K562 (cell line): ENCODE results near the gene TRIM44. TPM values are rescaled to one million over a fixed set of nuclear protein-coding genes. Genes with fewer than 3 reads are reported as not detected.

Experiments
- FOXJ2 ChIP-seq: fragments of 200-800 bp; sonication (Bioruptor generic); IDR thresholded peaks from 2 replicates; pipeline ENCODE4 v1.6.1; 2016; ENCODE audit warnings: missing genetic modification characterization, missing compliant biosample characterization
- FOXK1 ChIP-seq: sonication (generic); formaldehyde crosslinking; IDR thresholded peaks from 2 replicates; pipeline ENCODE4 v1.8.0; 2022; ENCODE audit warnings: missing genetic modification reagents, mild to moderate bottlenecking, borderline replicate concordance
- HNRNPK ChIP-seq: fragments of 200-400 bp; formaldehyde crosslinking; IDR thresholded peaks from one replicate; pipeline ENCODE4 v1.6.1; 2018; ENCODE audit warnings: mild to moderate bottlenecking, low read depth, low read length; ENCODE audit not compliant: poor library complexity, severe bottlenecking
- NCOA6 ChIP-seq: fragments of 450-650 bp; IDR thresholded peaks from 2 replicates; pipeline ENCODE4 v1.6.1; 2017; ENCODE audit warnings: mild to moderate bottlenecking
- RBM17 ChIP-seq: fragments of 200-400 bp; formaldehyde crosslinking; IDR thresholded peaks from 2 replicates; pipeline ENCODE4 v1.6.1; 2017; ENCODE audit warnings: low read depth, mild to moderate bottlenecking, low read length, borderline replicate concordance
- SNIP1 ChIP-seq: fragments of 450-650 bp; IDR thresholded peaks from 2 replicates; pipeline ENCODE4 v1.7.1; 2017; ENCODE audit warnings: low read depth, mild to moderate bottlenecking
- TARDBP ChIP-seq: fragments of 450-650 bp; IDR thresholded peaks from 2 replicates; pipeline ENCODE4 v1.6.1; 2016
- ZNF282 ChIP-seq: sonication (generic); formaldehyde crosslinking; IDR thresholded peaks from 2 replicates; pipeline ENCODE4 v1.8.1; 2023; ENCODE audit warnings: missing genetic modification reagents
- ZNF696 ChIP-seq: fragments of 250-450 bp; sonication (Bioruptor Pico); conservative IDR thresholded peaks from 2 replicates; pipeline ENCODE4 v1.4.0; 2020; ENCODE audit warnings: mild to moderate bottlenecking, moderate library complexity
- ZNF79 ChIP-seq: fragments of 250-450 bp; sonication (Bioruptor Pico); IDR thresholded peaks from 2 replicates; pipeline ENCODE4 v1.4.0; 2020; ENCODE audit warnings: low read depth, mild to moderate bottlenecking, moderate library complexity
- polyA plus RNA-seq, 8 experiments: library from polyadenylated mRNA; depleted of rRNA in 4 of 8; stranded (reverse) in 5 of 8; unstranded in 3 of 8; fragments of >200 nt; fragmentation: Nextera tagmentation in 2 of 8; fragmentation: Illumina TruSeq in 1 of 8; extraction: Ambion mirVana in 2 of 8; extraction: Trizol in 1 of 8; gene quantifications; 2 replicates each; pipeline versions ENCODE4 v1.2.1 to v1.2.3, GENCODE V29; 2011 to 2014; ENCODE audit warnings: inconsistent platforms in 1 of 8, missing spikeins in 1 of 8
- total RNA-seq, 7 experiments: library from RNA; depleted of rRNA in 6 of 7; stranded (reverse); fragments of >200 nt in 6 of 7; fragmentation: Illumina TruSeq in 2 of 7; extraction: Trizol in 2 of 7; gene quantifications; 2 replicates each; pipeline versions ENCODE4 v1.2.1 to v1.2.3, GENCODE V29; 2011 to 2021; ENCODE audit warnings: low replicate concordance in 1 of 7
- TF ChIP-seq, protein P1 (sequence below), 2 experiments: fragments of 450-650 bp; IDR thresholded peaks; 2 replicates each; pipeline ENCODE4 v1.6.1; 2016; ENCODE audit warnings: mild to moderate bottlenecking in 2 of 2, borderline replicate concordance in 1 of 2, low read depth in 1 of 2, moderate library complexity in 1 of 2
- TF ChIP-seq, protein P2 (sequence below): IDR thresholded peaks from 3 replicates; pipeline ENCODE4 v1.6.1; 2011; ENCODE audit warnings: borderline replicate concordance, mild to moderate bottlenecking, moderate library complexity; ENCODE audit not compliant: insufficient read length; ENCODE audit errors: extremely low read depth
- TF ChIP-seq, protein P3 (sequence below): fragments of 450-650 bp; IDR thresholded peaks from 2 replicates; pipeline ENCODE4 v1.6.1; 2014; ENCODE audit warnings: low read depth, mild to moderate bottlenecking, moderate library complexity, borderline replicate concordance

The TRIM44 gene
- total and polyA plus RNA-seq, 9 of the 15 experiments (the other 6 are each of a cell fraction or from before 2014, with no cell fraction given): 8.3 to 105 (median 37.2) TPM

DNA sequence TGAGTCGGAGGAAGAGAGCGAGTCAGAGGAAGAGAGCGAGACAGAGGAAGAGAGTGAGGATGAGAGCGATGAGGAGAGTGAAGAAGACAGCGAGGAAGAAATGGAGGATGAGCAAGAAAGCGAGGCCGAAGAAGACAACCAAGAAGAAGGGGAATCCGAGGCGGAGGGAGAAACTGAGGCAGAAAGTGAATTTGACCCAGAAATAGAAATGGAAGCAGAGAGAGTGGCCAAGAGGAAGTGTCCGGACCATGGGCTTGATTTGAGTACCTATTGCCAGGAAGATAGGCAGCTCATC lies 780 bp downstream of the TRIM44 start (continued):
- TF ChIP-seq, protein P1, sequence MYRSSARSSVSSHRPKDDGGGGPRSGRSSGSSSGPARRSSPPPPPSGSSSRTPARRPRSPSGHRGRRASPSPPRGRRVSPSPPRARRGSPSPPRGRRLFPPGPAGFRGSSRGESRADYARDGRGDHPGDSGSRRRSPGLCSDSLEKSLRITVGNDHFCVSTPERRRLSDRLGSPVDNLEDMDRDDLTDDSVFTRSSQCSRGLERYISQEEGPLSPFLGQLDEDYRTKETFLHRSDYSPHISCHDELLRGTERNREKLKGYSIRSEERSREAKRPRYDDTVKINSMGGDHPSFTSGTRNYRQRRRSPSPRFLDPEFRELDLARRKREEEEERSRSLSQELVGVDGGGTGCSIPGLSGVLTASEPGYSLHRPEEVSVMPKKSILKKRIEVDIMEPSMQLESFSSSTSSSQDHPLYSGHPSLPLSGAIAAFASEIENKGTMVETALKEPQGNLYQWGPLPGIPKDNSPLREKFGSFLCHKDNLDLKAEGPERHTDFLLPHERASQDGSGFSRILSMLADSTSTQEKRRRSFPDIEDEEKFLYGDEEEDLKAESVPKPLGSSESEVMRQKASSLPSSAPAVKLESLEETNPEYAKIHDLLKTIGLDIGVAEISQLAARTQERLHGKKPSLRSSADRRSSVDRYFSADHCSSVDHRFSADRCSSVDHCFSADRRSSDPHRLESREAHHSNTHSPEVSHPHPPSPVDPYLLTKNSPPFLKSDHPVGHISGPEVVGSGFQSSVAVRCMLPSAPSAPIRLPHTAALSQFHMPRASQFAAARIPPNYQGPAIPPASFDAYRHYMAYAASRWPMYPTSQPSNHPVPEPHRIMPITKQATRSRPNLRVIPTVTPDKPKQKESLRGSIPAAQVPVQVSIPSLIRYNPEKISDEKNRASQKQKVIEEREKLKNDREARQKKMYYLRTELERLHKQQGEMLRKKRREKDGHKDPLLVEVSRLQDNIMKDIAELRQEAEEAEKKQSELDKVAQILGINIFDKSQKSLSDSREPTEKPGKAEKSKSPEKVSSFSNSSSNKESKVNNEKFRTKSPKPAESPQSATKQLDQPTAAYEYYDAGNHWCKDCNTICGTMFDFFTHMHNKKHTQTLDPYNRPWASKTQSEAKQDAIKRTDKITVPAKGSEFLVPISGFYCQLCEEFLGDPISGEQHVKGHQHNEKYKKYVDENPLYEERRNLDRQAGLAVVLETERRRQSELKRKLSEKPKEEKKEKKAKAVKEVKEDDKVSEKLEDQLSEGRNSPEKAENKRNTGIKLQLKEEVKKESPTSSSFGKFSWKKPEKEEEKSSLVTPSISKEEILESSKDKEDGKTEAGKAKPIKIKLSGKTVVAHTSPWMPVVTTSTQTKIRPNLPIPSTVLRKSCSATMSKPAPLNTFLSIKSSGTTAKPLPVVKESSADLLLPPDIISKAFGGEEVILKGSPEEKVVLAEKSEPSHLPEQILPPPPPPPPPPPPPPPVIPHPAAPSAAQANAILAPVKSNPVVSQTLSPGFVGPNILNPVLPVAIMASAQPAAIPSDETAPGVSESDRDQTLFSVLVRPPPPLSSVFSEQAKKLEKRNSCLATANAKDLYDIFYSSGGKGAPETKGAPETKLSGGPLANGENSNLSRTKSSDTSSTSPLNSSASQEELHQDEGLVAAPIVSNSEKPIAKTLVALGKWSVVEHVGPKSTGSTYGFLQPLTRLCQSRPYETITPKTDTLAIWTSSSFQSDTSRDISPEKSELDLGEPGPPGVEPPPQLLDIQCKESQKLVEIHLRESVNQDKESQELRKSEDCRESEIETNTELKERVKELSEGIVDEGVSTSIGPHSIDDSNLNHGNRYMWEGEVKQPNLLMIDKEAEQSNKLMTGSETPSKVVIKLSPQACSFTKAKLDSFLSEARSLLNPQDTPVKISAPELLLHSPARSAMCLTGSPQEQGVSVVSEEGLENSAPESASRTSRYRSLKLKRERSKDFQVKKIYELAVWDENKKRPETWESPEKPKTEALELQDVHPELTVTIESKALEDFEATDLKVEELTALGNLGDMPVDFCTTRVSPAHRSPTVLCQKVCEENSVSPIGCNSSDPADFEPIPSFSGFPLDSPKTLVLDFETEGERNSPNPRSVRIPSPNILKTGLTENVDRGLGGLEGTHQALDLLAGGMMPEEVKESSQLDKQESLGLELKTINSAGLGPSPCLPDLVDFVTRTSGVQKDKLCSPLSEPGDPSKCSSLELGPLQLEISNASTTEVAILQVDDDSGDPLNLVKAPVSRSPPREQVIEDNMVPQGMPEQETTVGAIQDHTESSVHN (IDR thresholded peaks at IDR 0.05; ENCODE audit: borderline replicate concordance in 1 of 2, low read depth in 1 of 2): no peak
- TF ChIP-seq ZNF282 (CRISPR knock-in tag) (no peak), SNIP1 (no peak), TARDBP (no peak), RBM17 (no peak), FOXK1 (CRISPR knock-in tag) (no peak), ZNF79 (CRISPR knock-in tag) (no peak), ZNF696 (no peak), HNRNPK (no peak), FOXJ2 (tag) (no peak), NCOA6 (no peak)
- TF ChIP-seq, protein P2, sequence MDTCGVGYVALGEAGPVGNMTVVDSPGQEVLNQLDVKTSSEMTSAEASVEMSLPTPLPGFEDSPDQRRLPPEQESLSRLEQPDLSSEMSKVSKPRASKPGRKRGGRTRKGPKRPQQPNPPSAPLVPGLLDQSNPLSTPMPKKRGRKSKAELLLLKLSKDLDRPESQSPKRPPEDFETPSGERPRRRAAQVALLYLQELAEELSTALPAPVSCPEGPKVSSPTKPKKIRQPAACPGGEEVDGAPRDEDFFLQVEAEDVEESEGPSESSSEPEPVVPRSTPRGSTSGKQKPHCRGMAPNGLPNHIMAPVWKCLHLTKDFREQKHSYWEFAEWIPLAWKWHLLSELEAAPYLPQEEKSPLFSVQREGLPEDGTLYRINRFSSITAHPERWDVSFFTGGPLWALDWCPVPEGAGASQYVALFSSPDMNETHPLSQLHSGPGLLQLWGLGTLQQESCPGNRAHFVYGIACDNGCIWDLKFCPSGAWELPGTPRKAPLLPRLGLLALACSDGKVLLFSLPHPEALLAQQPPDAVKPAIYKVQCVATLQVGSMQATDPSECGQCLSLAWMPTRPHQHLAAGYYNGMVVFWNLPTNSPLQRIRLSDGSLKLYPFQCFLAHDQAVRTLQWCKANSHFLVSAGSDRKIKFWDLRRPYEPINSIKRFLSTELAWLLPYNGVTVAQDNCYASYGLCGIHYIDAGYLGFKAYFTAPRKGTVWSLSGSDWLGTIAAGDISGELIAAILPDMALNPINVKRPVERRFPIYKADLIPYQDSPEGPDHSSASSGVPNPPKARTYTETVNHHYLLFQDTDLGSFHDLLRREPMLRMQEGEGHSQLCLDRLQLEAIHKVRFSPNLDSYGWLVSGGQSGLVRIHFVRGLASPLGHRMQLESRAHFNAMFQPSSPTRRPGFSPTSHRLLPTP: no peak
- TF ChIP-seq, protein P3, sequence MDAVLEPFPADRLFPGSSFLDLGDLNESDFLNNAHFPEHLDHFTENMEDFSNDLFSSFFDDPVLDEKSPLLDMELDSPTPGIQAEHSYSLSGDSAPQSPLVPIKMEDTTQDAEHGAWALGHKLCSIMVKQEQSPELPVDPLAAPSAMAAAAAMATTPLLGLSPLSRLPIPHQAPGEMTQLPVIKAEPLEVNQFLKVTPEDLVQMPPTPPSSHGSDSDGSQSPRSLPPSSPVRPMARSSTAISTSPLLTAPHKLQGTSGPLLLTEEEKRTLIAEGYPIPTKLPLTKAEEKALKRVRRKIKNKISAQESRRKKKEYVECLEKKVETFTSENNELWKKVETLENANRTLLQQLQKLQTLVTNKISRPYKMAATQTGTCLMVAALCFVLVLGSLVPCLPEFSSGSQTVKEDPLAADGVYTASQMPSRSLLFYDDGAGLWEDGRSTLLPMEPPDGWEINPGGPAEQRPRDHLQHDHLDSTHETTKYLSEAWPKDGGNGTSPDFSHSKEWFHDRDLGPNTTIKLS: no peak
